ENCODE measurements around the gene CHST11.

DNA sequence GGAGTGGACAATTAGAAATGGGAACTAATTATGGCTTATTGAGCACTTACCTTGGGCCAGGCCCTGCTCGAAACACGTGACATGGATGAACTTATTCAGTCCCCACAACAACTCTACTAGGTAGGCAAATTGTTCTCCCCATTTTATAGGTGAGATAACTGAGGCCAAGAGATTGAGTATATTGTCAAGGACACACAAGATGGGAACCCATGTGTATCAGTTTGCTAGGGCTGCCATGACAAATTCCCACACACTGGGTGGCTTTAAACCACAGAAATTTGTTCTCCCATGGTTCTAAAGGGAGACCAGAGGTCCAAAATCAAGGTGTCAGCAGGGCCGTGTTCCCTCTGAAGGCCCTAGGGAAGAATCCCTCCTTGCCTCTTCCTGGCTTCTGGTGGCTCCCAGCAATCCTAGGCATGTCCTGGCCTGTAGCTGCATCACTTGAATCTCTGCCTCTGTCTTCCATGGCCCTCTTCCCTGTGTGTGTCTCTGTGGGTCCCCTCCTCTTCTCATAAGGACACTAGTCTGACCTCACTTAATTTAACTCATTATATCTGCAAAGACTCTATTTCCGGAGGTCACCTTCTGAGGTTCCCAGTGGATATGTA is 128.8 kb downstream of the CHST11 start:
- TF ChIP-seq, protein P1, sequence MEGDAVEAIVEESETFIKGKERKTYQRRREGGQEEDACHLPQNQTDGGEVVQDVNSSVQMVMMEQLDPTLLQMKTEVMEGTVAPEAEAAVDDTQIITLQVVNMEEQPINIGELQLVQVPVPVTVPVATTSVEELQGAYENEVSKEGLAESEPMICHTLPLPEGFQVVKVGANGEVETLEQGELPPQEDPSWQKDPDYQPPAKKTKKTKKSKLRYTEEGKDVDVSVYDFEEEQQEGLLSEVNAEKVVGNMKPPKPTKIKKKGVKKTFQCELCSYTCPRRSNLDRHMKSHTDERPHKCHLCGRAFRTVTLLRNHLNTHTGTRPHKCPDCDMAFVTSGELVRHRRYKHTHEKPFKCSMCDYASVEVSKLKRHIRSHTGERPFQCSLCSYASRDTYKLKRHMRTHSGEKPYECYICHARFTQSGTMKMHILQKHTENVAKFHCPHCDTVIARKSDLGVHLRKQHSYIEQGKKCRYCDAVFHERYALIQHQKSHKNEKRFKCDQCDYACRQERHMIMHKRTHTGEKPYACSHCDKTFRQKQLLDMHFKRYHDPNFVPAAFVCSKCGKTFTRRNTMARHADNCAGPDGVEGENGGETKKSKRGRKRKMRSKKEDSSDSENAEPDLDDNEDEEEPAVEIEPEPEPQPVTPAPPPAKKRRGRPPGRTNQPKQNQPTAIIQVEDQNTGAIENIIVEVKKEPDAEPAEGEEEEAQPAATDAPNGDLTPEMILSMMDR (conservative IDR thresholded peaks at IDR 0.05 in 1 of 2, IDR thresholded peaks at IDR 0.05 in 1 of 2; ENCODE audit: extremely low read depth in 1 of 2, insufficient read depth in 1 of 2, low read depth in 1 of 2, low read length in 2 of 2) = no peak
- TF ChIP-seq EZH2 (IDR thresholded peaks at IDR 0.05; ENCODE audit: borderline replicate concordance, low read length) = no peak
